Panc1 (cell line): ENCODE data around the gene LRRK1.
A peak's percentile ranks its signal among the peaks of the same experiment; 100 is the strongest.

ENCODE experiments used
- CTCF ChIP-seq: fragments of 450-650 bp; IDR thresholded peaks from 2 replicates; pipeline ENCODE4 v1.5.1; 2017; ENCODE audit warnings: mild to moderate bottlenecking
- POLR2AphosphoS5 ChIP-seq: IDR thresholded peaks from 2 replicates; pipeline ENCODE4 v1.6.1; 2012; ENCODE audit warnings: mild to moderate bottlenecking, low read depth, low read length, moderate library complexity
- SIN3A ChIP-seq: IDR thresholded peaks from 2 replicates; pipeline ENCODE4 v1.6.1; 2012; ENCODE audit warnings: low read depth, mild to moderate bottlenecking, low read length, moderate library complexity, borderline replicate concordance; ENCODE audit not compliant: insufficient read depth

GRCh38 chr15:101014921-101015841 is 96.0 kb downstream of the LRRK1 start:
- TF ChIP-seq CTCF (peak; percentile 96), SIN3A (no peak), POLR2AphosphoS5 (no peak)
